A673 (cell line): ENCODE measurements around the gene MLF2.

Experiments used
- CTCF ChIP-seq: fragments of 300-800, 200-600 bp; sonication (generic); conservative IDR thresholded peaks from 2 replicates; pipeline ENCODE4 v1.5.1; 2017; ENCODE audit warnings: low read depth, mild to moderate bottlenecking, antibody characterized with exemption, low read length, moderate library complexity, mixed read lengths
- EZH2 ChIP-seq: fragments of 200-600 bp; sonication (generic); IDR thresholded peaks from 2 replicates; pipeline ENCODE4 v1.6.1; 2017; ENCODE audit warnings: borderline replicate concordance, low read depth, mild to moderate bottlenecking, mixed read lengths, antibody characterized with exemption, low read length; ENCODE audit not compliant: poor library complexity, severe bottlenecking

- TF ChIP-seq EZH2 (no peak), CTCF (no peak)
Measured at GRCh38 chr12:6770094-6770493, 17.2 kb upstream of the MLF2 start.
